Thyroid gland (tissue), 4 donors: ENCODE measurements around the gene ZNF423.

Experiments
- POLR2A ChIP-seq, 2 donors: fragments of 450-650 bp; IDR thresholded peaks; one replicate each; pipeline ENCODE4 v1.6.1; 2017; ENCODE audit warnings: antibody characterized with exemption in 2 of 2, mild to moderate bottlenecking in 2 of 2, moderate library complexity in 1 of 2
- TF ChIP-seq, protein P1 (sequence below), 6 experiments: fragments of 200-600 bp in 3 of 6; fragments of 450-650 bp in 3 of 6; sonication (generic) in 3 of 6; IDR thresholded peaks; one replicate each; pipeline ENCODE4 v1.5.1; 2016 to 2019; ENCODE audit warnings: antibody characterized with exemption in 6 of 6, mild to moderate bottlenecking in 2 of 6, inconsistent platforms in 1 of 6, moderate library complexity in 1 of 6

DNA sequence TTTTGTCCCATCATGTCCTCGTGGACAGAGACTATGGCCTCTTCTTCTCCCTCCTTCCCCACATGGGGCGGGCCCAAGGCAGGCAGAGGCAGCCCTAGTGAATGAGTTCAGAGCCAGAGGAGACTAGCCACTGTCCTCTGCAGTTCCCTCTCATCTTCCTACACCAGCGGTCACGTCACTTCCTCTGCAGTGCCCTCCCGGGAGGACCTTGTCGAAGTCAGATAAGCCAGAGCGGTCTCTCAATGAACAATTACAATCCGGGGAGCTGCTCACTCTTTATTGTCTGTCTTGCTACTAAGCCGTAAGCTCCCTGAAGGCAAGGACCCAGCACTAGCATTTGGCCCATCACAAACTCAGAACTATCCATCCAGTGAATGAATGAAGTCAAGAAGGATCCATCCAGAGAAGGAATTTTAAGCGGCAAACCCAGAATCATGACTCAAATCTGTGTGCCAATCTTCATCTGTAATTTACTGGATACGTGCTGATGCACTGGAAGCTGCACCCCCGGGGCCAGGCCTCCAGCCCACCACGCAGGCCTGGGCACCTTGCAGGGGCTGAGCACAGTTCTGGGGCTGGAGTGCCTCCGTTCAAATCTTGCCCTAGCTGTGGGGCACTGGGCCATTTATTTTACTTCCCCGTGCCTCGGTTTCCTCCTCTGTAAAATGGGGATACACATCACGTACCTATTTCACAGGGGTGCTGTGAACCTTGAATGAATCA, 18.1 kb downstream of the ZNF423 start:
- TF ChIP-seq, protein P1, sequence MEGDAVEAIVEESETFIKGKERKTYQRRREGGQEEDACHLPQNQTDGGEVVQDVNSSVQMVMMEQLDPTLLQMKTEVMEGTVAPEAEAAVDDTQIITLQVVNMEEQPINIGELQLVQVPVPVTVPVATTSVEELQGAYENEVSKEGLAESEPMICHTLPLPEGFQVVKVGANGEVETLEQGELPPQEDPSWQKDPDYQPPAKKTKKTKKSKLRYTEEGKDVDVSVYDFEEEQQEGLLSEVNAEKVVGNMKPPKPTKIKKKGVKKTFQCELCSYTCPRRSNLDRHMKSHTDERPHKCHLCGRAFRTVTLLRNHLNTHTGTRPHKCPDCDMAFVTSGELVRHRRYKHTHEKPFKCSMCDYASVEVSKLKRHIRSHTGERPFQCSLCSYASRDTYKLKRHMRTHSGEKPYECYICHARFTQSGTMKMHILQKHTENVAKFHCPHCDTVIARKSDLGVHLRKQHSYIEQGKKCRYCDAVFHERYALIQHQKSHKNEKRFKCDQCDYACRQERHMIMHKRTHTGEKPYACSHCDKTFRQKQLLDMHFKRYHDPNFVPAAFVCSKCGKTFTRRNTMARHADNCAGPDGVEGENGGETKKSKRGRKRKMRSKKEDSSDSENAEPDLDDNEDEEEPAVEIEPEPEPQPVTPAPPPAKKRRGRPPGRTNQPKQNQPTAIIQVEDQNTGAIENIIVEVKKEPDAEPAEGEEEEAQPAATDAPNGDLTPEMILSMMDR (IDR thresholded peaks at IDR 0.05): no peak
- no peak for TF ChIP-seq POLR2A (IDR thresholded peaks at IDR 0.05)
